HL-60 (cell line): ENCODE measurements around the gene CCDC183.
A peak's percentile ranks its signal among the peaks of the same experiment; 100 is the strongest.

ENCODE experiments used
- POLR2AphosphoS5 ChIP-seq: IDR thresholded peaks from 2 replicates; pipeline ENCODE4 v1.6.1; 2012; ENCODE audit warnings: low read depth
- TF ChIP-seq, protein P1 (sequence below): IDR thresholded peaks from one replicate; pipeline ENCODE4 v1.5.1; 2011; ENCODE audit warnings: low read length, control low read depth, inconsistent platforms; ENCODE audit not compliant: insufficient read depth

DNA sequence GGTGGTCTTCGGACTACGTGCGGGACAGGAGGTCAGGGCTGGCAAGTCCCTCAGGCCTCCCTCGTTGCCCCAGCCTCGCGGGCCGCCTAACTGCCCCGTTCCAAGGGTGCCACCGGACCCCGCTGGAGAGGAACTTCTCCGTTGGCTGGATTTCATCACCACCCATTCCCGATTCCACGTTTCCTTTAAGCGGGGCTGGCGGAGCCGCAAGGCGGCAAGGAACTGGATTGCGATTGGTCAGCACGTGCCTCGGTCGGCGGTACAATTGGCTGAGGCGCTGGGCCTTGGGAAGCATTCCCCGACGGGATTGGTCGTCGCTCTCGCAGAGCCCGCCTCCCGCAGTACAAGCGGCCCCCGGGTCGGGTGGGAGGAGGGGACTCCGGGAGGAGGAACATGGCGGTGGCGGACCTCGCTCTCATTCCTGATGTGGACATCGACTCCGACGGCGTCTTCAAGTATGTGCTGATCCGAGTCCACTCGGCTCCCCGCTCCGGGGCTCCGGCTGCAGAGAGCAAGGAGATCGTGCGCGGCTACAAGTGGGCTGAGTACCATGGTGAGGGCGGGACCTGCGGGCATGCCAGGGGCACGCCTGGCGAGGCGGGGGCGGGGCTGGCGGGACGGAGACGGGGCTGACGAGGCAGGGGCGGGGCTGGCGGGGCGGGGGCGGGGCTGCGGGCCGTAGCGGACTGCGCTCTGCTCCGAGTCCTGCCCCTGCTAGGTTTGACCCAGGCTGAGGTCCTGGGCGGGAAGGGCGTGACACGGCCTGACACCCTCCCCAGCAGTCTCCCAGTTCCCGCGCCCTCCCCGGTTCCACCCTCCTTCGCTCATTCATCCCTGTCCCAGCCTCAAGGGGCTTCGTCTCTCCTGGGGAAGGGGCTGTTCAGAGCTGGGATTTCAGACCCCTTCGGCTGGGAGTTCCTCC lies 53.2 kb downstream of the CCDC183 start, which contains the start of gene PHPT1:
- TF ChIP-seq, protein P1, sequence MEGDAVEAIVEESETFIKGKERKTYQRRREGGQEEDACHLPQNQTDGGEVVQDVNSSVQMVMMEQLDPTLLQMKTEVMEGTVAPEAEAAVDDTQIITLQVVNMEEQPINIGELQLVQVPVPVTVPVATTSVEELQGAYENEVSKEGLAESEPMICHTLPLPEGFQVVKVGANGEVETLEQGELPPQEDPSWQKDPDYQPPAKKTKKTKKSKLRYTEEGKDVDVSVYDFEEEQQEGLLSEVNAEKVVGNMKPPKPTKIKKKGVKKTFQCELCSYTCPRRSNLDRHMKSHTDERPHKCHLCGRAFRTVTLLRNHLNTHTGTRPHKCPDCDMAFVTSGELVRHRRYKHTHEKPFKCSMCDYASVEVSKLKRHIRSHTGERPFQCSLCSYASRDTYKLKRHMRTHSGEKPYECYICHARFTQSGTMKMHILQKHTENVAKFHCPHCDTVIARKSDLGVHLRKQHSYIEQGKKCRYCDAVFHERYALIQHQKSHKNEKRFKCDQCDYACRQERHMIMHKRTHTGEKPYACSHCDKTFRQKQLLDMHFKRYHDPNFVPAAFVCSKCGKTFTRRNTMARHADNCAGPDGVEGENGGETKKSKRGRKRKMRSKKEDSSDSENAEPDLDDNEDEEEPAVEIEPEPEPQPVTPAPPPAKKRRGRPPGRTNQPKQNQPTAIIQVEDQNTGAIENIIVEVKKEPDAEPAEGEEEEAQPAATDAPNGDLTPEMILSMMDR: no peak
- TF ChIP-seq POLR2AphosphoS5: peak; percentile 85
